HPDE6-E6E7 (cell line): ENCODE data around the gene ENTPD8.
"Not testable (repeated sequence)": the region's sequence is repeated elsewhere in the genome, so short reads cannot be mapped to it uniquely, and the experiment has no call there.

ENCODE experiments used
- DNase-seq: peaks from one replicate; pipeline ENCODE4 v3.0.0; 2011; ENCODE audit warnings: missing footprints; ENCODE audit errors: extremely low spot score

ENTPD8 gene

DNA sequence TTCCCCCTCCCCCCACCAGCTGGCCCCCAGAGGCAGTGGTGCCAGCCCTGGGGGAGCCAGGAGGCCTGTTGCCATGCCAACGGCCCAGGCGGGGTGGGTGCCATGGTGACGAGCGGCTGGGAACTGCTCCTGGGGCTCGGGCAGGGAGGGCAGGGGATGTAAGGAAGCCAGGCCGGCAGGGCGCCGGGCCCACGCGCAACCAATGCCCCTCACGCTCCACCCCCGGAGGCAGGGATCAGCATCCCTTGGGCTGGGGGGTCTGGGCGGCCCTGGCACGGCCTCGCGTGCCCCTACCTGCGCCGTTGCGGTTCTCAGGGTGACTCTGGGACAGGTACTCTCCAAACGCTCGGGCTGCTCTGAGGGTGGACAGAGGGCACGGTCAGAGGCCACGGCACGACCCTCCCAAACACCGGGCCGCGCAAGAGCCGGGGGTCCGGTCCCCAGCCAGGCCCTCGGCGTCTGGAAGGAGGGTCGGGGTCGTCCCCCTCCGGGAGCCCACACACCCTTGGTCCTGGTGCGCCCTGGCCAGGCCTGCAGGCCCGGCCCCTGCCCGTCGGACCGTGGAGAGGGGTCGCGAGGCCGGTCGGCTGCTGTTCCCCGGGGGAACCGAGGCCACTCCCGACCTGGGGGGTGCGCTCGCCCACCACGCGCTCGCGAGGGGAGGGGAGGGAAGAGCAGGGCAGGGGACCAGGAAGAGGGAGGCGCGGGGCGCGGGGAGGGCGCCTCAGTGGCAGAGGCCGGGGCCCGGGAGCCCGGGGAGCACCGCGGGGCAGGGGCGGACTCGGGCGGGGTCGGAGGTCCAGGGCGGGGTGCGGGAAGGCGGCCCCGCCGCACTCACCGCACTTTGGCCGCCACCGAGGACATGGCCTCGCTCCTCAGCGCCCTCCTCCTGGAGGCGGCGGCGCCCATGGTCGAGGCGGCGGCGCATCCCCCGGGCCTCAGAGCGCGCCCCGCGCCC is 17.3 kb upstream of the ENTPD8 start:
- DNase-seq: no peak

- DNase-seq: no peak
Measured at GRCh38 chr9:137457406-137458193, 16.4 kb upstream of the ENTPD8 start.

DNA sequence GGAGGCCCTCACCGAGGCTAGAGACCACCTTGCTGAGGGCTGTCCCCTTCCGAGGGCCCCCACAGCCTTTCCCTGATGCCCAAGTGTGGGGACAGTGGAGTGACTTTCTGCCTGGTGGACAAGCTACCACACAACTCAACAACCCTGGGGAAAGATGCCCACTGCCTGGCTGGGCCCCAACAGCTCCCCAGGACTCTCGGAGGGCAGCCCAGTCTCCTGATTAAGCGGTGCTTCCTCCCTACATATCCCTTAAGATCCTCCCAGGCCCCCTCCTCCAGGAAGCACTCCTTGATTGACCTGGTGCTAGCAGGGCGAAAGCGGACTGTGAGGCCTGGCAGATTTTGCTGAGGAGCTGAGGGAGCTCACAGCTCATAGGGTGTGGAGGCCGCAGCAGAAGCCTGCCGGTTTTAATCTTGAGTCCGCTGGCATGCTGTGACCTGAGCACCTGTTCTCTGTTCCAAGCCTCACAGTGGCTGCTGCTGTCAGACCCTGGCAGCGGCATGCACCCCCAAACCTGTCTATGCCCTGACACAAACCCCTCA is 15.8 kb upstream of the ENTPD8 start:
- DNase-seq: no peak

GRCh38 chr9:137456061-137456863 is 15.1 kb upstream of the ENTPD8 start:
- DNase-seq: no peak

GRCh38 chr9:137455359-137455991 is 14.3 kb upstream of the ENTPD8 start:
- DNase-seq: no peak

DNA sequence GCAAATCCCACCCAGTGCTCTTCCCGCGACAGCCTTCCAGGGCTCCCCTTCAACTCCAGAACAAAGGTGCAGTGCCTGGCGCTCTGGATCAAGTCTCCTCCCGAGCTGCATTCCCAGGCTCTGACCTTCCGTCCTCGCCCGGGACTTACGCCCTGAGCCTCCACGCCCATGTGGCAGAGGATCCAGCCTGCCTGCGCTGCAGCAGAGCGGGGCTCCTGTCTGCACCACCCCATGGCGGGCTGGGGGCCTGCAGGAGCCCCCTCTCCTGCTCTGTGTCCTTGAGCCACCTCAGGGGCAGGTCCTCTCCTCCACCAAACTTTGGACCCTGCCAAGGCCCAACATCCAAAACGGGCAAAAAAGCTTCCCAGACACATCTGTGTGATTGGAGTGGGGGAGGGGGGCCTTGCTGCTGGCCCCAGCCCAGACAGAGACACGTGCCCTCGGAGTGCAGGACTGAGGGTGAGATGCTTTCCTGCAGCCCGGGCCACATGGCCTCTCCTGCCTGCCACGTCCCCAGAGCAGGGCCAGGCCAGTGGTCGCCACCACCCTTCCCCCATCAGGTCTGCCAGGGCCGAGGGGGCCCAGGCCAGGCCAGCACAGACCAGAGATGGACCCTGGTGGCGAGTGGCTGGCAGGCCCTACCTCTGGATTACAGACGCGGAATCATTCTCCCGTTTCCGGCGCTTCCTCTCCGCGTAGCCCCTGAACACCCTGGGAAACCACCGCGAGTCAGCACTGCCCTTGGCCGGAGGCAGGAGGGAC is 13.6 kb upstream of the ENTPD8 start:
- no peak for DNase-seq

- DNase-seq: no peak
Measured at GRCh38 chr9:137454145-137454596, 13.0 kb upstream of the ENTPD8 start.

DNA sequence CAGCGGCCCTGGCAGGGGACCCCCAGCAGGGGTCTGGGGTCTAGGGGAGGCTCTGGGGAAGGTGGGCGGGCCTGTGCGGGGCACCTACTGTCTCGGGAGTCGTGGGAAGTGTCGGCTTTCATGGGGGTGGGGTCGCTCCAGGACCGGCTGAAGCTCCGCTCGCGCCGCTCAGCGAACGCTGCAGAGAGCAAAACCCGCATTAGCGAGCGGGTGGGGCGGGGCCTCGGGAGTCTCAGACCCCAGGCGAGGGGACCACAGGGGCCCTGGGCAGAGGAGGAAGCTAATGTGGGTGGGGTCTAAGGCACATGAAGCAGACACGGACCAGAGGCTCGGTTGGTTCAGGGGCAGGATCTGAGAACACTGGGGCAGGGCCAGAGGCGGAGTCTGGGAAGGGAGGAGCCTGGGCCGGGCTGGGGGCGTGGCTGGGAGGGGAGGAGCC is 12.5 kb upstream of the ENTPD8 start:
- DNase-seq: no peak

GRCh38 chr9:137452761-137453642 is 11.8 kb upstream of the ENTPD8 start:
- no peak for DNase-seq

GRCh38 chr9:137452006-137452760 is 11.0 kb upstream of the ENTPD8 start:
- no peak for DNase-seq

- DNase-seq: not testable (repeated sequence)
Measured at GRCh38 chr9:137451264-137452005, 10.3 kb upstream of the ENTPD8 start.

DNA sequence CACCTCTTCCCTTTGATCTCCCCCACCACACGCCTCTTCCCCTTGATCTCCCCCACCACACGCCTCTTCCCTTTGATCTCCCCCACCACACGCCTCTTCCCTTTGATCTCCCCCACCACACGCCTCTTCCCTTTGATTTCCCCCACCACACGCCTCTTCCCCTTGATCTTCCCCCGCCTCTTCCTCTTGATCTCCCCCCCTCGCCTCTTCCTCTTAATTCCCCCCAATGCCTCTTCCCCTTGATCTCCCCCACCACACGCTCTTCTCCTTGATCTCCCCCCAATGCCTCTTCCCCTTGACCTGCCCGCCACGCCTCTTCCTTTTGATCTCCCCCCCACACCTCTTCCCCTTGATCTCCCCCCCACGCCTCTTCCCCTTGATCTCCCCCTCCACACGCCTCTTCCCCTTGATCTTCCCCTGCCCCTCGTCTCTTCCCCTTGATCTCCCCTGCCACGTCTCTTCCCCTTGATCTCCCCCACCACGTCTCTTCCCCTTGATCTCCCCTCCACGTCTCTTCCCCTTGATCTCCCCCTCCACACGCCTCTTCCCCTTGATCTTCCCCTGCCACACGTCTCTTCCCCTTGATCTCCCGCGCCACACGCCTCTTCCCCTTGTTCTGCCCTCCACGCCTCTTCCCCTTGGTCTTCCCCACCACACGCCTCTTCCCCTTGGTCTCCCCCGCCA is 9.5 kb upstream of the ENTPD8 start:
- not testable (repeated sequence) for DNase-seq

DNA sequence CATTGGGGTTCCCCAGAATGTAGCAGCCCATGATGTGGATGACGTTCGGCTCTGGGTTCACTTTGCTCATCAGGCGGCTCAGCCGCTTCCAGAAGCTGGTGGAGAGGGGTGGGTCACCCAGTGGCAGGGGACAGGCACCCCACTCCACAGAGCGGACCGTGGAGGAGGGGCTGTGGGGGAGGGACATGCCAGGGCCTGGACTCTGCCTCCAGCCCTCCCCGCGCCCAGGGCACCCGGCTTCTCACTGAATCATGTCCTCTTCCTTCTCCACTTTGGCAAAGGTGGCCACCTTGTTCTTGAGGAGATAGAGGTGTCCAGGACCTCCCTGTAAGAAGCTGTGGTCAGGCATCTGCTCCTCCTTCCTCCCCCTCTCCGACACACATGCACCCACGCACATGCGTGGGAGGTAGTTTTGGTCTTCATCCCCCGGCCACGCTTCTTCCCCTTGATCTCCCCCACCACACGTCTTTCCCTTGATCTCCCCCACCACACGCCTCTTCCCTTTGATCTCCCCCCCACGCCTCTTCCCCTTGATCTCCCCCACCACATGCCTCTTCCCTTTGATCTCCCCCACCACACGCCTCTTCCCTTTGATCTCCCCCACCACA is 8.9 kb upstream of the ENTPD8 start:
- DNase-seq: no peak

- DNase-seq: no peak
Measured at GRCh38 chr9:137449081-137449844, 8.1 kb upstream of the ENTPD8 start.

GRCh38 chr9:137448602-137448962 is 7.4 kb upstream of the ENTPD8 start:
- DNase-seq: no peak
